GM19193 (cell line): ENCODE results near the gene IFI27L1.

Experiments
- POLR2A ChIP-seq: IDR thresholded peaks from 4 replicates; pipeline ENCODE4 v1.6.1; 2011; ENCODE audit not compliant: insufficient read depth, insufficient read length; ENCODE audit errors: extremely low read depth

Gene IFI27L1

DNA sequence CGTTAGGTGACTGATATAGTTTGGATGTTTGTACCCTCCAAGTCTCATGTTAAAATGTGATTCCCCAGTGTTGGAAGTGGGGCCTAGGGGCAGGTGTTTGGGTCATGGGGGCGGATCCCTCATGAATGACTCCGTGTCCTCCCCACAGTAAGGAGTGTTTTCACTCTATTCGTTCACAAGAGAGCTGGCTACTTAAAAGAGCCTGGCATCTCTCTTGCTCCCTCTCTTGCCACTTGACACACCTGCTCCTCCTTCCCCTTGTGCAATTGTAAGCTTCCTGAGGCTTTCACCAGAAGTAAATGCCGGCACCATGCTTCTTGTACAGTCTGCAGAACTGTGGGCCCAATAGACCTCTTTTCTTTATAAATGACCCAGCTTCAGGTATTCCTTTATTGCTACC is 45.7 kb downstream of the IFI27L1 start:
- TF ChIP-seq POLR2A: no peak

DNA sequence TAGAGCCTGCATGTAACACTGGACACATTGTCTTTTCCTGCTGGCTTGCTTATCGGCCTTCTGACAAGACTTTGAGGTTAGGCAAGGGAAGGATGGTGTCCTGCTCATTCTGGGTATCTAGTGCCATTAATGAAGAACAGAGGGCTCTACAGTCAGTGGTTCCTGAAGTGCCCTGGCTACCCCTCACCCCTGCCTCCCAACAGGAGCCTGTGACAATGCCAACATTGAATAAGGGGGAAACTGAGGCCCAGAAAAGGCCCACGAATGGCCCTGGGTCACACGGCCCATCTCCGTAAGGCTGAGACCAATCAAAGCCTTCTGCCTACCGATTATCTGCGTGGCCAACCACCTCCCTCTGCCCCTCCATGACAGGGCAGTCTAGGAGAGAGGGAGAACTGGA is 46.2 kb downstream of the IFI27L1 start:
- no peak for TF ChIP-seq POLR2A

GRCh38 chr14:94128216-94128839 is 47.2 kb downstream of the IFI27L1 start:
- TF ChIP-seq POLR2A: no peak

- TF ChIP-seq POLR2A: peak; percentile 68
Measured at GRCh38 chr14:94129111-94129757, 48.1 kb downstream of the IFI27L1 start, which contains the start of gene IFI27L2. TSS of gene IFI27L2 (minus strand) at chr14:94129604. CDS start at chr14:94129564, 40 bp downstream.

GRCh38 chr14:94129758-94130414 is 48.8 kb downstream of the IFI27L1 start:
- no peak for TF ChIP-seq POLR2A

DNA sequence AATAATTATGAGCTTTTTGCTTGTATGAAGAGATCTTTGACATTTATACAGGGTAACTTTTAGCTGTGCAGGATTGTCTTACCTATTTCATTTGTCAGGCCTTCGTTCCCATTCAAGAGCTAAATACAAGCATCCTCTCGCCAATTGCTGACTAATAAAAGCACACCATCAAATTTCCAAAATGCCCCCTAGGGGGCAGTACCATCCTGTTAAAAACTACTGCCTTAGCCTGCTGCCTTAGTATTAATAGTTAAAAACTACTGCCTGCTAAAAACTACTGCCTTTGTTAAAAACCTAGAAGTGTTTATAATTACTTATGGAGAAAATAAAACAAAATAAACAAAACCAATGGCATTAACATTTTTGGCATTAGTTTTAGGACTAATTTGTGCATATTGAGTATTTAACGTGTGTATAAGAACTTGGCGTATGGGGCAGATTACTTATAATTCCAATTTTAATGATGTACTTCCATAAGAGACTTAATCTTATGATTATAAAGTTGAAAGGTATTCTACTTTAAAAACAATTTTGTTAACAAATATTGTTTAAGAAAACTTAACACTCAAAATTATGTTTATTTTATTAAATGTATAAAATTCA is 51.3 kb downstream of the IFI27L1 start:
- no peak for TF ChIP-seq POLR2A

GRCh38 chr14:94135476-94135875 is 54.4 kb downstream of the IFI27L1 start:
- no peak for TF ChIP-seq POLR2A

GRCh38 chr14:94136575-94137331 is 55.6 kb downstream of the IFI27L1 start:
- TF ChIP-seq POLR2A: no peak

DNA sequence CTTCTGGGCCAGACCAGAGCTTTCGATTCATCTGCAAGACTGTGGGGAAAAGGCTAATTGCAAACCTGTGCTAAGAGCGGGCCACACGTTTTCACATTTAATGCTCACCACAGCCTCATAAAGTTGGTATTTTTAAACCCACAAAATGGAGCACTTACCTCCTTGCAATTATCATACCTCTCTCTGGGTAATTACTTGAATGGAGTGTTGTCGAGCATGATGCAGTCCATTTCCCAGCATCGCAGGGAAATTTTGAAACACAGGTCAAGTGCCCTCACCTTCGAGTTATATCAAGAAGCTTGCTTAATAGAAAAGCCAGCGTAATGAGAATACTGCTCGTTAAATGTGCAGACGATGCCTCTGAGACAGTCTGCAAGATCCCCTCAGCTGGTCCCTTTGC is 57.1 kb downstream of the IFI27L1 start:
- TF ChIP-seq POLR2A: no peak

DNA sequence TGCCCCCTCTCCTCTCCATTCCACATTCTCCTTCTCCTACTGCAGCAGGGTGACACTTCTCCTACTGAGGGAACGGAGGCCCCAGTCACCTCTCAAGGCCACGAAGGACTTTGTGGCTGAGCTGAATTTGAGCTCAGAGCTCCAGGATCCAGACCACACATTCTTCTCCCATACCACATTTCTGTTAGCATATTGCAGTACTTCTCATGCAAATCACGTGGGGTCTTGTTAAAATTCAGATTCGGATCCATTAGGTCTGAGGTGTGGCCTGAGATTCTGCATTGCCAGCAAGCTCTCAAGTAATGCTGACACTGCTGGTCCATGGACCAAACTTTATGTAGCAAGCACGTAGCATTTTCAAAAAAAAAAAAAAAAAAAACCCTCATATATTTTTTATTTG is 57.9 kb downstream of the IFI27L1 start:
- no peak for TF ChIP-seq POLR2A

DNA sequence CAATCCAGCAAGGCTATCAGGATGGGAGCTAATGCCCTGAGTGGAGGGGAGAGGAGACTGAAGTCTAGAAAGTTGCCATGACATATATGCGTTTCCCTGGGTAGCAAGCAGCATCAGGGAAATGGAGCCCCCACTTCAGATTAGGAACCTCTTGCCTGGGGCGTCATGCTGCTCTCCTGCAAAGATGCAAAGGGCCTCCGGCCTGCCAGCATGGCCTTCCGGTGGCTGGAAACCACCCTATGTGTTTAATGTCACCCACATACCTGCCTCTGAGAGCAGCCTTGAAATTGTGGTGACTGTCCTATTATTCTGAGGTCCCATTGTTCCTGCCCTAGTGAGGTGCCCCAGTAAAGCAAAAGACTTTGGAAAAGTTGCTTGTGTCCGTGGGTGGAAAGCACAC is 58.3 kb downstream of the IFI27L1 start:
- no peak for TF ChIP-seq POLR2A

- no peak for TF ChIP-seq POLR2A
Measured at GRCh38 chr14:94142247-94142646, 61.1 kb downstream of the IFI27L1 start.

GRCh38 chr14:94142836-94143235 is 61.7 kb downstream of the IFI27L1 start:
- no peak for TF ChIP-seq POLR2A

- no peak for TF ChIP-seq POLR2A
Measured at GRCh38 chr14:94143239-94143638, 62.1 kb downstream of the IFI27L1 start.

GRCh38 chr14:94143711-94144110 is 62.6 kb downstream of the IFI27L1 start:
- no peak for TF ChIP-seq POLR2A
